8988T (cell line): ENCODE data around the gene RASL11B.

Experiments
- DNase-seq: peaks from one replicate; pipeline ENCODE4 v3.0.0; 2011

RASL11B gene

GRCh38 chr4:52843958-52844357 is 18.2 kb upstream of the RASL11B start:
- DNase-seq = no peak

GRCh38 chr4:52844596-52844995 is 17.5 kb upstream of the RASL11B start:
- DNase-seq = no peak

- no peak for DNase-seq
These were observed 15.6 kb upstream of the RASL11B start for GRCh38 chr4:52846502-52846901.

- DNase-seq = no peak
These were observed 13.9 kb upstream of the RASL11B start for GRCh38 chr4:52848254-52848653.

GRCh38 chr4:52850406-52851124 is 11.6 kb upstream of the RASL11B start:
- DNase-seq = no peak

GRCh38 chr4:52852041-52852440 is 10.1 kb upstream of the RASL11B start:
- no peak for DNase-seq

GRCh38 chr4:52852711-52853110 is 9.4 kb upstream of the RASL11B start:
- no peak for DNase-seq

- DNase-seq = no peak
These were observed 8.8 kb upstream of the RASL11B start for GRCh38 chr4:52853351-52853750.

GRCh38 chr4:52856801-52857200 is 5.3 kb upstream of the RASL11B start:
- DNase-seq = no peak

- DNase-seq = no peak
These were observed 1.8 kb upstream of the RASL11B start for GRCh38 chr4:52860361-52860760.

- no peak for DNase-seq
These were observed 820 bp upstream of the RASL11B start for GRCh38 chr4:52861171-52861823.

- no peak for DNase-seq
These were observed 583 bp downstream of the RASL11B start for GRCh38 chr4:52862639-52863161.

- no peak for DNase-seq
These were observed 1.2 kb downstream of the RASL11B start for GRCh38 chr4:52863324-52863723.

GRCh38 chr4:52864793-52865192 is 2.7 kb downstream of the RASL11B start:
- no peak for DNase-seq

GRCh38 chr4:52865300-52865699 is 3.2 kb downstream of the RASL11B start:
- DNase-seq = no peak

GRCh38 chr4:52866734-52867133 is 4.6 kb downstream of the RASL11B start:
- no peak for DNase-seq

- DNase-seq = no peak
These were observed 5.0 kb downstream of the RASL11B start for GRCh38 chr4:52867163-52867562.

GRCh38 chr4:52868133-52868532 is 6.0 kb downstream of the RASL11B start:
- DNase-seq = no peak

GRCh38 chr4:52869196-52869595 is 7.1 kb downstream of the RASL11B start:
- no peak for DNase-seq

- no peak for DNase-seq
These were observed 7.5 kb downstream of the RASL11B start for GRCh38 chr4:52869656-52870055.

GRCh38 chr4:52870225-52870624 is 8.1 kb downstream of the RASL11B start:
- DNase-seq = no peak

GRCh38 chr4:52873191-52873590 is 11.1 kb downstream of the RASL11B start:
- no peak for DNase-seq

- DNase-seq = no peak
These were observed 11.8 kb downstream of the RASL11B start for GRCh38 chr4:52873861-52874343.

GRCh38 chr4:52874948-52875347 is 12.8 kb downstream of the RASL11B start:
- no peak for DNase-seq
